ENCODE results near the gene FYB1.

FYB1 gene

GRCh38 chr5:39121315-39121714 lies 98.0 kb downstream of the FYB1 start:
- no peak for DNase-seq (ENCODE audit: low spot score)

GRCh38 chr5:39120052-39120420 lies 99.3 kb downstream of the FYB1 start:
- no peak for DNase-seq (ENCODE audit: low spot score)

GRCh38 chr5:39119404-39120051 lies 99.8 kb downstream of the FYB1 start:
- DNase-seq (ENCODE audit: low spot score) = no peak

GRCh38 chr5:39118638-39119037 lies 100.7 kb downstream of the FYB1 start:
- DNase-seq (ENCODE audit: low spot score) = no peak

- peak; percentile 15 for DNase-seq (ENCODE audit: low spot score)
Measured at GRCh38 chr5:39117401-39117800, 102.0 kb downstream of the FYB1 start.

GRCh38 chr5:39116344-39117170 lies 102.8 kb downstream of the FYB1 start:
- DNase-seq (ENCODE audit: low spot score) = no peak

GRCh38 chr5:39115644-39116343 lies 103.6 kb downstream of the FYB1 start:
- DNase-seq (ENCODE audit: low spot score) = no peak

- DNase-seq (ENCODE audit: low spot score) = no peak
Measured at GRCh38 chr5:39114155-39114554, 105.2 kb downstream of the FYB1 start.

- DNase-seq (ENCODE audit: low spot score) = no peak
Measured at GRCh38 chr5:39113354-39113953, 105.9 kb downstream of the FYB1 start.

GRCh38 chr5:39109606-39110005 lies 109.8 kb downstream of the FYB1 start:
- no peak for DNase-seq (ENCODE audit: low spot score)

- DNase-seq (ENCODE audit: low spot score) = no peak
Measured at GRCh38 chr5:39108987-39109386, 110.4 kb downstream of the FYB1 start.

GRCh38 chr5:39107350-39107749 lies 112.0 kb downstream of the FYB1 start:
- no peak for DNase-seq (ENCODE audit: low spot score)

- no peak for DNase-seq (ENCODE audit: low spot score)
Measured at GRCh38 chr5:39106322-39106721, 113.0 kb downstream of the FYB1 start.

GRCh38 chr5:39104221-39104620 lies 115.1 kb downstream of the FYB1 start:
- DNase-seq (ENCODE audit: low spot score) = no peak

- no peak for DNase-seq (ENCODE audit: low spot score)
Measured at GRCh38 chr5:39102684-39103155, 116.6 kb downstream of the FYB1 start.

GRCh38 chr5:39100851-39101396 lies 118.4 kb downstream of the FYB1 start:
- no peak for DNase-seq (ENCODE audit: low spot score)

- no peak for DNase-seq (ENCODE audit: low spot score)
Measured at GRCh38 chr5:39100301-39100850, 119.0 kb downstream of the FYB1 start.

GRCh38 chr5:39099831-39100230 lies 119.5 kb downstream of the FYB1 start:
- no peak for DNase-seq (ENCODE audit: low spot score)

- no peak for DNase-seq (ENCODE audit: low spot score)
Measured at GRCh38 chr5:39093352-39093751, 126.0 kb downstream of the FYB1 start.

GRCh38 chr5:39092581-39093351 lies 126.6 kb downstream of the FYB1 start:
- no peak for DNase-seq (ENCODE audit: low spot score)
